Measurements from ENCODE around the gene ARMC5. TPM values are rescaled to one million over a fixed set of nuclear protein-coding genes. Genes with fewer than 3 reads are reported as not detected.

The ARMC5 gene
- total and polyA plus RNA-seq, 10 of the 15 experiments (the other 5 are each of a cell fraction or from before 2014, with no cell fraction given): 0.06 to 13.2 (median 5.6) TPM

GRCh38 chr16:31410082-31410481 is 49.2 kb upstream of the ARMC5 start:
- CTCF ChIA-PET: no interaction called here
- no peak overlapping the region for H3K4me2 ChIP-seq (ENCODE audit: control insufficient read depth, insufficient read depth)
- ATAC-seq: no peak

More at GRCh38 chr16:31410082-31410481, 49.2 kb upstream of the ARMC5 start:
- no peak for DNase-seq (ENCODE audit: low read depth, low spot score)
- no peak overlapping the region for H3K9ac ChIP-seq (ENCODE audit: control insufficient read depth, insufficient read depth, low read length)
- no peaks in the 10 kb centered on the region for H3K79me2 ChIP-seq (ENCODE audit: control insufficient read depth, insufficient read depth, low read length)
- in situ Hi-C loops (cut with MboI): no loop called here
- no peaks in the 10 kb centered on the region for H3K36me3 ChIP-seq (ENCODE audit: control insufficient read depth in 2 of 2, insufficient read depth in 2 of 2, low read length in 1 of 2)
- RAD21 ChIA-PET (ENCODE audit: unreplicated experiment): no interaction called here
- no peaks in the 10 kb centered on the region; a peak in 1 of 4 replicates for H3K27me3 ChIP-seq (replicated peaks in 1 of 2; ENCODE audit: control insufficient read depth in 2 of 2, insufficient read depth in 2 of 2, low read length in 1 of 2)
- peaks cover 9% of the 10 kb centered on the region for H3K4me1 ChIP-seq (ENCODE audit: control insufficient read depth, insufficient read depth, low read length)
- 45% methylated on average over 9 of the region's 9 CpGs for WGBS (ENCODE audit: insufficient coverage, insufficient replicate concordance, low lambda C conversion rate, missing lambda C conversion rate)
- no peak for TF ChIP-seq CHD1 (IDR thresholded peaks at IDR 0.05; ENCODE audit: low read depth, low read length)
- TF ChIP-seq CBFB (IDR thresholded peaks at IDR 0.05; ENCODE audit: low read depth): no peak
- no peak for TF ChIP-seq RUNX3 (IDR thresholded peaks at IDR 0.05; ENCODE audit: low read length)
- no peak for TF ChIP-seq TAF1 (IDR thresholded peaks at IDR 0.05; ENCODE audit: borderline replicate concordance, low read depth, low read length)
- TF ChIP-seq ATF2 (IDR thresholded peaks at IDR 0.05; ENCODE audit: low read length): no peak
- no peak for TF ChIP-seq CHD2 (IDR thresholded peaks at IDR 0.05; ENCODE audit: borderline replicate concordance, low read depth, low read length)
- no peak for TF ChIP-seq WRNIP1 (IDR thresholded peaks at IDR 0.05; ENCODE audit: borderline replicate concordance, low read depth, low read length)
- TF ChIP-seq FOXK2 (IDR thresholded peaks at IDR 0.05): no peak
- TF ChIP-seq ZNF217 (IDR thresholded peaks at IDR 0.05): no peak
- TF ChIP-seq SMAD1 (IDR thresholded peaks at IDR 0.05; ENCODE audit: low read depth, partially characterized antibody): no peak
- no peak for TF ChIP-seq RB1 (IDR thresholded peaks at IDR 0.05; ENCODE audit: borderline replicate concordance)
- TF ChIP-seq IRF3 (IDR thresholded peaks at IDR 0.05): no peak
- TF ChIP-seq MXI1 (IDR thresholded peaks at IDR 0.05; ENCODE audit: low read depth, low read length): no peak
- TF ChIP-seq POLR2A (IDR thresholded peaks at IDR 0.05; ENCODE audit: low read depth, low read length): no peak
- TF ChIP-seq BHLHE40 (IDR thresholded peaks at IDR 0.05; ENCODE audit: borderline replicate concordance in 1 of 2, low read depth in 2 of 2, low read length in 1 of 2): no peak
- TF ChIP-seq SIN3A (IDR thresholded peaks at IDR 0.05; ENCODE audit: low read depth, low read length): no peak
- no peak for TF ChIP-seq ZBTB33 (IDR thresholded peaks at IDR 0.05)
- TF ChIP-seq EED (IDR thresholded peaks at IDR 0.05; ENCODE audit: low read depth): no peak
- no peak for TF ChIP-seq CEBPZ (IDR thresholded peaks at IDR 0.05; ENCODE audit: low read depth, low read length)
- H3K27ac ChIP-seq (ENCODE audit: control insufficient read depth, insufficient read depth): no peak overlapping the region
- no peak overlapping the region for H3K4me3 ChIP-seq
- no TSS peak for BruUV-seq (replicated peaks)
- no peak overlapping the region for H2AFZ ChIP-seq (ENCODE audit: control insufficient read depth, low read depth, low read length)
- no peaks in the 10 kb centered on the region for H3K9me3 ChIP-seq (replicated peaks; ENCODE audit: control insufficient read depth, insufficient read depth, low read length)
- FAIRE-seq: no peak
- POLR2A ChIA-PET: interaction anchor here (0.6 kb wide), 1 partner anchor 381 kb away, joined by 3 read pairs; no protein-coding TSS in a partner anchor
- SMC1A ChIA-PET (ENCODE audit: uncharacterized antibody, unreplicated experiment): no interaction called here
- H4K20me1 ChIP-seq (ENCODE audit: control insufficient read depth, insufficient read depth): no peaks in the 10 kb centered on the region
- intact Hi-C loops (cut with micrococcal nuclease; ENCODE audit: unreplicated experiment): no loop called here

All from GM12878 (cell line).